GM10847 (cell line): Measurements from ENCODE around the gene GRN.

Source experiments
- POLR2A ChIP-seq: IDR thresholded peaks from 2 replicates; pipeline ENCODE4 v1.6.1; 2011; ENCODE audit not compliant: insufficient read length; ENCODE audit errors: extremely low read depth

The GRN gene

DNA sequence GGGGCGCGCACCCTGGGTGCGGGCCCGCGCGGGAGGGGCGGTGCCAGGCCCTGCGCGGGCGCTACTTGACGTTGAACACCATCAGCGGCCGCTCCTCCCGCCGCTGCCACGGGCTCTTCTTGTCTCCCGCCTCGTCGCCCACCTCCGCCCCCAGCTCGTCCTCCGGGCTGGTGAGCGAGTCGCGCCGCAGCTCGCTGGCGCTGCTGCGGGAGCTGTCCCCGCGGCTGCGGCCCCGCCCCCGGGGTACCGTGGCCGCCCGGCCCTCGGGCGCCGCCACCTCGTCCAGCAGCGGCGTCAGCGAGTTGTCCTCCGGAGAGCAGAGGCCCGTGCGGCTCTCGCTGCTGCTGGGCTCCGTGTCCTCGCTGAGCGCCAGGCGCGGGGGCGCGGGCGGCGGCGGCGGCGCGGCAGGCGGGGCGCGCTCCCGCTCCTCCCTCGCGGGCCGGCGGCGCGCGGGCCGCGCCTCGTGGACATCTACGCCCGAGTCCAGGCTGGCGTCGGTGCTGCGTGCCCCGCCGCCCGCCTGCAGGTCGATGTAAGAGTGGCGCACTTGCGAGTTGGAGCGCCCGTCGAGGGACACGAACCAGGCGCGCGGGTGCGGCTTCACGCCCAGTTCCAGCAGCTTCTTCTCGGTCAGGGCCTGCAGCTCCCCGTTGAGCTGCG is 8.7 kb downstream of the GRN start:
- no peak for TF ChIP-seq POLR2A

DNA sequence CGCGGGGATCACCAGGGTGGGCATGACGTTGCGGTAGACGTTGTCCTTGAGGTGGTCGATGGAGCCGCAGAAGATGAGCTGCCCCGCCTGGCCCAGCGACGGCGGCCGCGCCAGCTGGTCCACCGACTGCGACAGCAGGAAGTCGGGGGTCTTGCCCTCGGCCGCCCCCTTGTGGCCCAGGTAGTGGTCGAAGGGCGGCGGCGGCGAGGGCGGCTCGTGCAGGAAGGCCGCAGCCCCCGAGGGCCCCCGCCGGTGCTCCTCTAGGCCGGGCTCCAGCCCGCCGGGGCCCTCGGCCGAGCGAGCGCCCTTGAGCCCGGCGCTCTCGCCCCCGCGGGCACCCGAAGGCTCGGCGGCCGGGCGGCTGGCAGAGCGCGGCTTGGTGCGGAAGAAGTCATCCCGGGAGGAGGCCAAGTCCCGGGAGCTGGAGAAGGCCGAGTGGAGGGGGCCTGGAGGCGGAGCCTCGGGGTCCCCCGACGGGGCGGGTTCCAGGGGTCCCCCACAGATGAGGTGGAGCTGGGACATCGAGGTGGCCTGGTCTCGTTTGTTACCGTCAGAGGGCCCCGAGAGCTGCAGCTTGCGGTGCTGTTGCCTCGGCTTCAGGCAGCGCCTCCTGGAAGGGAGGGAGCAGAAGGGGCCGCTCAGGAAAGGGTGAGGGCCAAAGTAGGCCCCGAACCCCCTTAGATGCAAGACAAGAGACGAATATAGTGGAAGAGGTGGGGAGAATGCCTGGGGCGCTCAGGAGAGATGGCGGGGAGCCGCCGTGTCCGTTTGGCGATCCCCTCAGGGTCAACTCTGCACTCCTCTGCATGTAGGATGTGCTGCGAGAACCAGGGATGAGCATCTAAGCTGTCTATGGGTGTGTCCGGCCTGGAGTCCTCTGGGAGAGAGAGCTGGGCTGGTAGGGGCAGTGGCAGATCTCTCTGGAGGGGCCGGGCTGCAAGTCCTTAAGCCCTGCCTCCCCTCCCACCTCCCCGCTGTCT is 9.8 kb downstream of the GRN start:
- TF ChIP-seq POLR2A = no peak

GRCh38 chr17:44355642-44356099 is 10.6 kb downstream of the GRN start:
- no peak for TF ChIP-seq POLR2A

GRCh38 chr17:44356241-44356640 is 11.1 kb downstream of the GRN start:
- TF ChIP-seq POLR2A = no peak

GRCh38 chr17:44358066-44358465 is 13.0 kb downstream of the GRN start:
- no peak for TF ChIP-seq POLR2A

DNA sequence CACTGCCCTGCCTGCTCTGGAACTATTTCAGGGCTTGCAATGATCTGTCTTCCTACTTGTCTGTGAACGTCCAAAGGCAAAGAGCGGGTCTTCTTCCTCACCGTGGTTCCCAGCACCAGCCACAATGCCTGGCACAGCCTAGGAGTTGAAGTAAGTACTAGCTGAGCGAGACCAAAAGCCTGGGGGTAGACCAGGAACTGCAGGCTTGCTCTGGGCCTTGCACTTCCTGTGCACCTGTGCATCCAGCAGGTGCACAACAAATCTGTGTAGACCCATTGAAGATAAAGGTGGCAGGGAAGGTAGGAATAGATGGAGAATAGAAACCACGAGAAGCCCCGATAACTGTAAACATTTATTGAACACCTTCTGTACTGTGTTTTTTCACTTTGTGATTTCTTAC is 13.9 kb downstream of the GRN start:
- no peak for TF ChIP-seq POLR2A

- TF ChIP-seq POLR2A = no peak
These were observed 14.5 kb downstream of the GRN start for GRCh38 chr17:44359458-44360143.

- no peak for TF ChIP-seq POLR2A
These were observed 15.0 kb downstream of the GRN start for GRCh38 chr17:44360144-44360533.

DNA sequence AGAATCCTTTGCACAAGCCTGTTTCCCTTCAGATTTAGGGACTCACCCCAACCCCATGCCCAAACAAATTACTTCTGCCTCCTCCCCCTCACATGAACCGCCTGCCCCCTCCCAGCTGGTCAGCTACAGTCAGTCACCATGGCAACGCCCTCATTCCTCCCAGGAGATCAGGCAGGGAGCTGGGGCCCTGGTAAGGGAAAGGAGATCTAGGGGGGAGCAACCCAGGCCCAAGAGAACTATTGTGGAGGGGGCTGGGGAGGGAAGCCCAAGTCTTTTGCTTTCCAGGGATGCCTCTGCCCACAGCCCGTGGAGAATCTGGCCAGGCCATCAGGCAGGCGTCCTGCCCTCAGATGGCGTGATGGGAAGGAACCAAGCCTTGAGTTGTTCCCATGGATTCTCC is 15.7 kb downstream of the GRN start:
- no peak for TF ChIP-seq POLR2A

DNA sequence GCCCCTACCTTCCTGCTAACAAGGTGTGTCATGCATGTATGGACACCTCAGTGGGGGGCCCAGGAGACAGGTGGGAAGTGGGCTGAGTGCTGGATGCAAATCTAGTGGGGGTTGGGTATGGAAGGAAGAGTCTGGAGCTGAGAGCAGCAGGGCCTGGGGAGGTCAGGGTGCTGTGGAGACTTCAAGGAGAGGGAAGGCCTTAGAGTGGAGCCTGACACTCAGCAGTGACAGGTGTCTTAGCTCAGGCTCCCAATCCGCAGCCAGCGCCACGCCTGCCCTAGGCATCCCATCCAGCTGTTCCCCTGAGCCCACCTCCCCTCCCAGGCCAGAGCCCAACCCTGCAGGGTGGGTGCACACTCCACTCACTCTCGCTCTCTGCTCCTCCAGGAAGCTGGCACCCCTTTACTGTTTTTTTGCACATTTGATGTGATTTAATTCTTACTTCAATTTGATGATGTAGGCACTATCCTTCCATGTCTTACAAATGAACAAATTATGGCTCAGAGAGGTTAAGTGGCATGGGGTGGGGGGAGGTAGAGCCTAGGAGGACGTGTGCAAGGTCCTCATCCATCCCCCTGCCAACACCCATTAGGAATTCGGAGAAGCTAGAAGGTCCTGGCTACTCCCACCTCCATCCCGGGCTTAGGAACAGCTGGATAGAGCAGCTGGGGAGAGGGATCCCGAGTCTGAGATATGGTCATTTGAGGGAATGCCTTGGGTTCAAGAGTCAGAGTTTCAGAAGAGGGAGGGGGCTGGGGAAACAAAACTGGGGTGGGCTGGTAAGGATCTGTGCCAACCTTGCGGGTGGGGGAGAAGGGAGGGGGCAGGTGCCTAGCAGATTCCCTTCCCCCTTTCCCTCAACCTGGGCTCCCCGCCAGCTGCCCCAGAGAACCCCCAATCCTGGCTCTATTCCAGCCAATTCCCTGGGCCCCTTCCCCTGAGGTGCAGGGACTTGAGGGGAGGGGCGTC is 16.5 kb downstream of the GRN start:
- TF ChIP-seq POLR2A = no peak

- no peak for TF ChIP-seq POLR2A
These were observed 17.4 kb downstream of the GRN start for GRCh38 chr17:44362459-44362948.

GRCh38 chr17:44362949-44363612 is 18.0 kb downstream of the GRN start:
- no peak for TF ChIP-seq POLR2A

DNA sequence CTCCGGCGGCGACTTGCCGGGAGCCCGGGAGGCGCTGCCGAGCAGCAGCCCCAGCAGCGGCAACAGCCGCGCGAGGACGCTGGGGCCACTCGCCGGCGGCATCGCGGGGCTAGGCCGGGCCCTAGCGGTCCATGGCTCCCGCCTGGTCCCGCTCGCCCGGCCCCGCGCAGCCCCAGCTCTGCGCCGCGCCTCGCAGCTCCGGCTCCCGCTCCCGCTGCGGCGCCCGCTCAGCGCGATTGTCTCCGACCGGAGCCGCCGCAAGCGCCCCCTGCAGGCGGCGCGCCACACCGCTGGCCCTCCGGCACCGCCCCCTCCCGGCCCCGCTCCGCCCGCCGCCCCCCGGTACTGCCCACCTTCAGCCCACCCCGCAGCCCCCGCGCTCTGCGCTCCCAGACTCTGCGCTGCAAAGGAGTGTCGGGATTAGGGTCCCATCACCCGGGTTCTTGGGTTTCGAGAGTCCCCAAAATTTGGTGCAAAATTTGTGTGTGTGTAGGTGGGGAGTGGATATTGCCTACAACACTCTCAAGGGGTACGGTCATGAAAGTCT is 18.6 kb downstream of the GRN start, which contains the start of gene FAM171A2:
Gene FAM171A2, minus strand, starts transcription at position 241 of the 547 bp plus-strand sequence. Its CDS starts 139 bp downstream, at position 102.
- no peak for TF ChIP-seq POLR2A
